SK-N-SH (cell line): Measurements from ENCODE around the gene GAS1. TPM values are rescaled to one million over a fixed set of nuclear protein-coding genes. Genes with fewer than 3 reads are reported as not detected.

ENCODE experiments used
- CTCF ChIA-PET: fragments of 300-600, 350-600 bp; formaldehyde crosslinking; extraction: SDS; loops from one replicate; lab custom pipeline; 2021; lab: Yijun Ruan, JAX
- POLR2A ChIA-PET: fragments of 350-600 bp; sonication (Branson Sonifier 250); formaldehyde crosslinking; extraction: SDS; loops from one replicate; lab custom pipeline; 2020; ENCODE audit warnings: antibody characterized with exemption, inconsistent platforms; lab: Yijun Ruan, JAX
- DNase-seq: peaks from one replicate; pipeline ENCODE4 v3.0.0; 2012
- H2AFZ ChIP-seq: fragments of 200-600 bp; sonication (generic); 2 replicates; pipeline ENCODE4 v1.8.1; 2016; ENCODE audit warnings: antibody characterized with exemption, mild to moderate bottlenecking, low read depth
- H3F3A ChIP-seq: fragments of 200-600 bp; sonication (generic); replicated peaks from 2 replicates; pipeline ENCODE3; 2016; ENCODE audit warnings: antibody characterized with exemption, mild to moderate bottlenecking; ENCODE audit not compliant: insufficient read depth
- H3K27ac ChIP-seq, 2 experiments: fragments of 200-500 bp in 1 of 2; fragments of 200-600 bp in 1 of 2; sonication (Bioruptor generic) in 1 of 2; sonication (generic), shearing (Covaris generic) in 1 of 2; 2 replicates each; pipeline versions ENCODE4 v1.5.1 to v1.6.1; 2014 to 2016; ENCODE audit warnings: low read depth in 2 of 2, inconsistent platforms in 1 of 2, low read length in 1 of 2, mild to moderate bottlenecking in 1 of 2, mixed read lengths in 1 of 2
- H3K27me3 ChIP-seq: fragments of 200-600 bp; sonication (generic), shearing (Covaris generic); 2 replicates; pipeline ENCODE4 v1.6.1; 2016; ENCODE audit warnings: mixed run types; ENCODE audit not compliant: insufficient read depth
- H3K36me3 ChIP-seq, 2 experiments: fragments of 200-500 bp in 1 of 2; fragments of 200-600 bp in 1 of 2; sonication (Bioruptor generic) in 1 of 2; sonication (generic) in 1 of 2; replicated peaks in 1 of 2; 2 replicates each; pipeline versions ENCODE3 to v1.5.1; 2014 to 2016; ENCODE audit warnings: low read length in 1 of 2, mild to moderate bottlenecking in 1 of 2; ENCODE audit not compliant: insufficient read depth in 2 of 2, control insufficient read depth in 1 of 2
- H3K4me1 ChIP-seq, 2 experiments: fragments of 200-500 bp in 1 of 2; fragments of 200-600 bp in 1 of 2; sonication (Bioruptor generic) in 1 of 2; sonication (generic), shearing (Covaris generic) in 1 of 2; 2 replicates each; pipeline versions ENCODE4 v1.5.1 to v1.6.1; 2014 to 2016; ENCODE audit warnings: low read depth in 1 of 2, low read length in 1 of 2, mixed run types in 1 of 2; ENCODE audit not compliant: insufficient read depth in 2 of 2, control insufficient read depth in 1 of 2
- H3K4me2 ChIP-seq: fragments of 200-600 bp; sonication (generic), shearing (Covaris generic); 2 replicates; pipeline ENCODE4 v1.6.1; 2017; ENCODE audit warnings: mixed run types
- H3K4me3 ChIP-seq, 2 experiments: fragments of 200-500 bp in 1 of 2; fragments of 200-600 bp in 1 of 2; sonication (Bioruptor generic) in 1 of 2; sonication (generic), shearing (Covaris generic) in 1 of 2; 2 replicates each; pipeline versions ENCODE4 v1.5.1 to v1.8.1; 2014 to 2016; ENCODE audit warnings: low read depth in 2 of 2, inconsistent platforms in 1 of 2, low read length in 1 of 2, mild to moderate bottlenecking in 1 of 2, mixed read lengths in 1 of 2, moderate library complexity in 1 of 2
- H3K79me2 ChIP-seq: fragments of 200-600 bp; sonication (generic); 2 replicates; pipeline ENCODE4 v1.8.1; 2017; ENCODE audit warnings: mild to moderate bottlenecking; ENCODE audit not compliant: insufficient read depth
- H3K9ac ChIP-seq: fragments of 200-600 bp; sonication (generic); 2 replicates; pipeline ENCODE4 v1.6.1; 2017; ENCODE audit warnings: mixed run types
- H3K9me2 ChIP-seq: fragments of 200-600 bp; sonication (generic); 2 replicates; pipeline ENCODE4 v1.6.1; 2017; ENCODE audit warnings: mixed run types
- H3K9me3 ChIP-seq: fragments of 200-600 bp; sonication (generic); 2 replicates; pipeline ENCODE4 v1.6.1; 2017; ENCODE audit warnings: mixed run types, mild to moderate bottlenecking, moderate library complexity
- H4K20me1 ChIP-seq: fragments of 200-600 bp; sonication (generic); 2 replicates; pipeline ENCODE4 v1.6.1; 2017; ENCODE audit warnings: mild to moderate bottlenecking, mixed run types; ENCODE audit not compliant: insufficient read depth
- CTCF ChIP-seq: fragments of 200-600 bp; sonication (generic); IDR thresholded peaks from 2 replicates; pipeline ENCODE4 v1.6.1; 2017; ENCODE audit warnings: antibody characterized with exemption, mild to moderate bottlenecking, moderate library complexity
- EP300 ChIP-seq, 2 experiments: IDR thresholded peaks; 2 replicates each; pipeline versions ENCODE4 v1.4.0 to v1.6.1; 2012; ENCODE audit warnings: borderline replicate concordance in 1 of 2, low read depth in 1 of 2, low read length in 1 of 2
- FOSL2 ChIP-seq: IDR thresholded peaks from 2 replicates; pipeline ENCODE4 v1.4.0; 2012; ENCODE audit warnings: low read depth, mild to moderate bottlenecking, moderate library complexity, borderline replicate concordance
- FOXJ3 ChIP-seq: sonication (generic); formaldehyde crosslinking; IDR thresholded peaks from 2 replicates; pipeline ENCODE4 v1.5.1; 2020; ENCODE audit warnings: mild to moderate bottlenecking, missing genetic modification reagents
- JUND ChIP-seq: IDR thresholded peaks from 2 replicates; pipeline ENCODE4 v1.4.0; 2012
- MAX ChIP-seq: IDR thresholded peaks from 2 replicates; pipeline ENCODE4 v1.4.0; 2012; ENCODE audit warnings: low read depth
- MEF2A ChIP-seq: IDR thresholded peaks from 2 replicates; pipeline ENCODE4 v1.4.0; 2012; ENCODE audit warnings: low read depth, borderline replicate concordance
- NRF1 ChIP-seq: IDR thresholded peaks from 2 replicates; pipeline ENCODE4 v1.6.1; 2012; ENCODE audit warnings: low read depth, mild to moderate bottlenecking, low read length
- PBX3 ChIP-seq: IDR thresholded peaks from 2 replicates; pipeline ENCODE4; 2012
- RCOR1 ChIP-seq: fragments of 150-350 bp; IDR thresholded peaks from 2 replicates; pipeline ENCODE4 v1.6.1; 2017; ENCODE audit warnings: antibody characterized with exemption, low read length
- RXRA ChIP-seq: IDR thresholded peaks from 2 replicates; pipeline ENCODE4 v1.4.0; 2012; ENCODE audit warnings: low read depth, mild to moderate bottlenecking, borderline replicate concordance
- SIN3A ChIP-seq: IDR thresholded peaks from 2 replicates; pipeline ENCODE4 v1.6.1; 2012; ENCODE audit warnings: low read depth, mild to moderate bottlenecking, low read length, moderate library complexity, borderline replicate concordance
- SMC3 ChIP-seq: IDR thresholded peaks from 2 replicates; pipeline ENCODE4 v1.6.1; 2012; ENCODE audit warnings: low read depth, low read length, improper control_type of control experiment
- USF1 ChIP-seq: IDR thresholded peaks from 2 replicates; pipeline ENCODE4 v1.4.0; 2012; ENCODE audit warnings: low read depth, borderline replicate concordance
- ZBTB33 ChIP-seq: IDR thresholded peaks from 2 replicates; pipeline ENCODE4 v1.4.0; 2012; ENCODE audit warnings: low read depth, borderline replicate concordance
- WGBS: methylation state at CpG from one replicate; pipeline ENCODE4 v1.1.6; 2017; ENCODE audit warnings: low lambda C conversion rate; 5-methylcytosine and 5-hydroxymethylcytosine counted together
- polyA plus RNA-seq, 3 experiments: library from polyadenylated mRNA; depleted of rRNA; stranded (reverse); fragments of >200 nt; gene quantifications; 2 replicates each; pipeline ENCODE4 v1.2.3, GENCODE V29; 2012

GAS1 gene
- polyA plus RNA-seq, 1 of the 3 experiments (the other 2 are of a cell fraction): 37.8 TPM

- Histone ChIP-seq H3F3A (no peaks in the 10 kb centered on the region), H3K4me1 (peaks cover 0 to 5% of the 10 kb centered on the region in 2 experiments; a peak in 2 of 4 replicates), H3K36me3 (peaks cover 0 to 3% of the 10 kb centered on the region in 2 experiments), H3K27me3 (no peaks in the 10 kb centered on the region), H4K20me1 (no peaks in the 10 kb centered on the region; the same call in 1 of the 2 replicates), H2AFZ (no peak overlapping the region), H3K4me2 (no peak overlapping the region), H3K9ac (no peak overlapping the region), H3K9me3 (no peaks in the 10 kb centered on the region), H3K27ac (no peak overlapping the region)
- 54% methylated on average over 1 of the region's 1 CpG for WGBS
- ChIA-PET POLR2A (no interaction called here), CTCF (interaction anchor here (0.9 to 2.2 kb wide), 2 partner anchors 8 to 453 kb away, joined by 3 to 6 read pairs; no protein-coding TSS in a partner anchor)
- no peak for DNase-seq
- TF ChIP-seq JUND: no peak
- TF ChIP-seq, all 33 proteins: peak for 0
- Histone ChIP-seq H3K79me2 (peaks cover 9% of the 10 kb centered on the region), H3K4me3 (no peak overlapping the region), H3K9me2 (no peaks in the 10 kb centered on the region)
These were observed 7.4 kb downstream of the GAS1 start for GRCh38 chr9:86939891-86940290.

- ChIA-PET CTCF (interaction anchor here (0.6 to 2.2 kb wide), 3 partner anchors 8 to 453 kb away, joined by 3 to 6 read pairs (median 3); no protein-coding TSS in a partner anchor), POLR2A (no interaction called here)
- TF ChIP-seq EP300 (IDR thresholded peaks at IDR 0.05; ENCODE audit: borderline replicate concordance in 1 of 2, low read depth in 1 of 2, low read length in 1 of 2): no peak
- no peak for TF ChIP-seq PBX3
- TF ChIP-seq SIN3A: no peak
- TF ChIP-seq JUND: no peak
- TF ChIP-seq NRF1: no peak
- TF ChIP-seq SMC3: no peak
- no peak for TF ChIP-seq FOSL2
- TF ChIP-seq FOXJ3 (CRISPR knock-in tag): no peak
- TF ChIP-seq MAX: no peak
- TF ChIP-seq MEF2A: no peak
- no peak for TF ChIP-seq RCOR1
- no peak for TF ChIP-seq ZBTB33
- TF ChIP-seq CTCF: no peak
- no peak for TF ChIP-seq USF1
- no peak for TF ChIP-seq RXRA
- no peaks in the 10 kb centered on the region for H3K9me3 ChIP-seq
- H2AFZ ChIP-seq: no peak overlapping the region
- H3K36me3 ChIP-seq: peaks cover 0 to 3% of the 10 kb centered on the region in 2 experiments
- peaks cover 0 to 5% of the 10 kb centered on the region in 2 experiments; a peak in 1 of 4 replicates for H3K4me1 ChIP-seq
- H3K9ac ChIP-seq: no peak overlapping the region
- no peak overlapping the region for H3K4me2 ChIP-seq
- H3K79me2 ChIP-seq: 0 out of 2 replicates have a peak, but pooled peaks cover 4% of the 10 kb centered on the region
- no peaks in the 10 kb centered on the region for H3K27me3 ChIP-seq
- H4K20me1 ChIP-seq: no peaks in the 10 kb centered on the region
- WGBS: 70% methylated on average over 5 of the region's 5 CpGs
- H3F3A ChIP-seq: no peaks in the 10 kb centered on the region
- H3K27ac ChIP-seq: no peak overlapping the region
- H3K4me3 ChIP-seq: no peak overlapping the region
- H3K9me2 ChIP-seq: no peaks in the 10 kb centered on the region
- DNase-seq: no peak
These were observed 8.0 kb downstream of the GAS1 start for GRCh38 chr9:86939321-86939720.
